Suprapubic skin (tissue), 3 donors: ENCODE measurements around the gene TRUB2.

ENCODE experiments used
- CTCF ChIP-seq, 2 donors: fragments of 200-600 bp in 1 of 2; fragments of 450-650 bp in 1 of 2; sonication (generic) in 1 of 2; IDR thresholded peaks; one replicate each; pipeline ENCODE4 v1.5.1; 2016 to 2019; ENCODE audit warnings: antibody characterized with exemption in 2 of 2, mild to moderate bottlenecking in 1 of 2, moderate library complexity in 1 of 2
- POLR2AphosphoS5 ChIP-seq, 3 donors: sonication (generic); formaldehyde crosslinking; IDR thresholded peaks; one replicate each; pipeline ENCODE4 v1.6.1; 2017; ENCODE audit warnings: antibody characterized with exemption in 3 of 3

DNA sequence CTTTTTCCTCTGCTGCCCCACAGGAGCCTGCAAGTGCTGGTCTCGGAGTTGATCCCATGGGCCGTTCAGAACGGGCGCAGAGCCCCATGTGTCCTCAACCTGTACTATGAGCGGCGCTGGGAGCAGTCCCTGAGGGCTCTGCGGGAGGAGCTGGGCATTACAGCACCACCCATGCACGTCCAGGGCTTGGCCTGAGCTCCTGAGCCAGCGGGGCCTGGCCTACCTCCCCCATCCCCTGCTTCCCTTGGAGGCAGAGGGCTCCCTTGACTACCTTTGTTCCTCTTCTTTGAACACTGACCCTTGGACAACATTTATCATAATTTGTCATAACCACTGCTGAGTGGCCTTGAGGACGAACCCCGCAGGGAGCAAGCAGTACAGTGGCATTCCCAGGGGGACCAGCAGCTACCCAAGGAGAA is 11.2 kb upstream of the TRUB2 start:
- TF ChIP-seq CTCF (IDR thresholded peaks at IDR 0.05), result no peak
- TF ChIP-seq POLR2AphosphoS5 (IDR thresholded peaks at IDR 0.05), result no peak
